ENCODE measurements around the gene UCKL1.

Gene UCKL1

DNA sequence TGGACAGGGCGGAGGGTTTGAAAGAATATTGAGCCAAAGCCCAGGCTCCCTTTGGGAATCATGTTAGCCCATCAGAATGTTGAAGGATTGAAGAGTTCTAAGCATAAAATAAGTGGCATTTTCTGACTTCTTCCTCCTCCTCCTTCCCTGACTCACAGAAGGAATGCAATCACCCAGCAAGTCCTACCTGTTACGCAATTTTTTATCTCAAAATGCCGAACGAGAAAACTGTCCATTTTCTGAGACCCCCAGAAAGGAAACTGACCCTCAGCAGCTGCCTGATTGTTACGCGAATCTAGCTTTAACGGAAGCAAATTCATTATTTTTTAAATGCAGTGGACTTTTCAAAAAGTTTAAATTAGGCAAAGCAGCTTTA is 66.0 kb downstream of the UCKL1 start:
- no peak for DNase-seq (ENCODE audit: low read depth)

Measured in stimulated activated CD8-positive, alpha-beta memory T cell treated with anti-CD3 and anti-CD28 coated beads, Interleukin-15, amount 100 ng/mL, for 24 hours (primary cell).